IMR-90 (cell line): ENCODE measurements around the gene MRPL43. TPM values are rescaled to one million over a fixed set of nuclear protein-coding genes. Genes with fewer than 3 reads are reported as not detected.

ENCODE experiments used
- ATAC-seq: fragments of 200-7000 bp; cut with Tn5 transposase; 2 replicates; pipeline ENCODE4 v1.9.1; 2020; ENCODE audit warnings: low read depth, mild to moderate bottlenecking, moderate library complexity
- BruUV-seq: library from RNA; stranded (reverse); fragments of 400-500 nt; replicated peaks from 2 replicates; lab custom pipeline; 2021; lab: Mats Ljungman, UMichigan
- CTCF ChIA-PET: fragments of 300-600 bp; formaldehyde crosslinking; extraction: SDS; loops from one replicate; lab custom pipeline; 2021; ENCODE audit warnings: antibody characterized with exemption; lab: Yijun Ruan, JAX
- POLR2A ChIA-PET: fragments of 300-600 bp; sonication (Branson Sonifier 250); formaldehyde crosslinking; loops from one replicate; lab custom pipeline; 2022; ENCODE audit warnings: antibody characterized with exemption; ENCODE audit not compliant: unreplicated experiment; lab: Charles Lee
- DNase-seq: peaks from one replicate; pipeline ENCODE4 v3.0.0; 2013
- H2AFZ ChIP-seq: replicated peaks from 2 replicates; pipeline ENCODE3; 2013; ENCODE audit warnings: low read length, mild to moderate bottlenecking; ENCODE audit not compliant: poor library complexity
- H2AK5ac ChIP-seq: 2 replicates; pipeline ENCODE4 v1.6.1; 2013; ENCODE audit warnings: low read depth, low read length, inconsistent platforms
- H2AK9ac ChIP-seq: replicated peaks from 2 replicates; pipeline ENCODE3; 2013; ENCODE audit warnings: mild to moderate bottlenecking, low read depth, low read length, moderate library complexity; ENCODE audit not compliant: poor library complexity
- H2BK120ac ChIP-seq: 2 replicates; pipeline ENCODE4 v1.6.1; 2013; ENCODE audit warnings: low read depth, low read length, inconsistent platforms
- H2BK15ac ChIP-seq: 3 replicates; pipeline ENCODE4 v1.6.1; 2013; ENCODE audit warnings: low read depth, low read length, inconsistent platforms
- H2BK20ac ChIP-seq: 2 replicates; pipeline ENCODE4 v1.6.1; 2013; ENCODE audit warnings: low read depth, mild to moderate bottlenecking, inconsistent platforms, low read length, moderate library complexity
- H2BK5ac ChIP-seq: 2 replicates; pipeline ENCODE4 v1.6.1; 2013; ENCODE audit warnings: mild to moderate bottlenecking, low read depth, low read length, inconsistent platforms; ENCODE audit not compliant: poor library complexity, severe bottlenecking
- H3K14ac ChIP-seq: replicated peaks from 2 replicates; pipeline ENCODE4 v1.6.1; 2013; ENCODE audit warnings: low read depth, low read length, inconsistent platforms
- H3K18ac ChIP-seq: 2 replicates; pipeline ENCODE4 v1.6.1; 2013; ENCODE audit warnings: low read depth, low read length, control low read depth
- H3K23ac ChIP-seq: 2 replicates; pipeline ENCODE4 v1.6.1; 2013; ENCODE audit warnings: low read depth, low read length, inconsistent platforms
- H3K27ac ChIP-seq: 2 replicates; pipeline ENCODE4 v1.5.1; 2013; ENCODE audit warnings: mild to moderate bottlenecking, control low read depth, low read length; ENCODE audit not compliant: insufficient read depth
- H3K27me3 ChIP-seq: 2 replicates; pipeline ENCODE4 v1.6.1; 2013; ENCODE audit warnings: low read length; ENCODE audit not compliant: control insufficient read depth, insufficient read depth
- H3K36me3 ChIP-seq: 2 replicates; pipeline ENCODE4 v1.6.1; 2013; ENCODE audit warnings: low read length, mixed read lengths; ENCODE audit not compliant: control insufficient read depth, insufficient read depth
- H3K4ac ChIP-seq: 2 replicates; pipeline ENCODE4 v1.6.1; 2013; ENCODE audit warnings: low read depth, low read length, inconsistent platforms
- H3K4me1 ChIP-seq: 2 replicates; pipeline ENCODE4 v1.6.1; 2013; ENCODE audit warnings: low read length, mixed read lengths; ENCODE audit not compliant: control insufficient read depth, insufficient read depth
- H3K4me2 ChIP-seq: 2 replicates; pipeline ENCODE4 v1.6.1; 2013; ENCODE audit warnings: low read depth, mild to moderate bottlenecking, control low read depth, low read length, moderate library complexity
- H3K4me3 ChIP-seq: 2 replicates; pipeline ENCODE4 v1.5.1; 2013; ENCODE audit warnings: low read depth, mild to moderate bottlenecking, control low read depth, low read length, moderate library complexity; ENCODE audit not compliant: insufficient read depth
- H3K56ac ChIP-seq: 2 replicates; pipeline ENCODE4 v1.6.1; 2013; ENCODE audit warnings: low read length, inconsistent platforms; ENCODE audit not compliant: insufficient read depth; ENCODE audit errors: extremely low read depth
- H3K79me1 ChIP-seq, 2 experiments: 2 replicates each; pipeline ENCODE4 v1.6.1; 2013; ENCODE audit warnings: low read length in 2 of 2, inconsistent platforms in 1 of 2, low read depth in 1 of 2
- H3K9ac ChIP-seq: 2 replicates; pipeline ENCODE4 v1.6.1; 2013; ENCODE audit warnings: low read depth, low read length, control low read depth
- H3K9me1 ChIP-seq: 2 replicates; pipeline ENCODE4 v1.6.1; 2013; ENCODE audit warnings: low read length, inconsistent platforms; ENCODE audit not compliant: insufficient read depth
- H3K9me3 ChIP-seq: 2 replicates; pipeline ENCODE4 v1.6.1; 2013; ENCODE audit warnings: low read length; ENCODE audit not compliant: control insufficient read depth, insufficient read depth
- H4K20me1 ChIP-seq: 2 replicates; pipeline ENCODE4 v1.6.1; 2013; ENCODE audit warnings: low read length, inconsistent platforms; ENCODE audit not compliant: insufficient read depth
- H4K5ac ChIP-seq: 2 replicates; pipeline ENCODE4 v1.6.1; 2013; ENCODE audit warnings: mild to moderate bottlenecking, low read depth, low read length, control low read depth
- H4K8ac ChIP-seq, 2 experiments: 2 replicates each; pipeline ENCODE4 v1.6.1; 2013; ENCODE audit warnings: low read depth in 2 of 2, low read length in 2 of 2, control low read depth in 1 of 2, inconsistent platforms in 1 of 2
- H4K91ac ChIP-seq: 2 replicates; pipeline ENCODE4 v1.6.1; 2013; ENCODE audit warnings: low read depth, low read length, inconsistent platforms; ENCODE audit not compliant: insufficient read depth
- CEBPB ChIP-seq: IDR thresholded peaks from 2 replicates; pipeline ENCODE4 v1.6.1; 2012; ENCODE audit warnings: low read depth, low read length, improper control_type of control experiment
- CHD1 ChIP-seq: IDR thresholded peaks from 2 replicates; pipeline ENCODE4 v1.6.1; 2012; ENCODE audit warnings: low read depth, low read length, improper control_type of control experiment
- FOS ChIP-seq: fragments of 150-350 bp; IDR thresholded peaks from 2 replicates; pipeline ENCODE4 v1.6.1; 2016; ENCODE audit warnings: low read depth, low read length
- MAFK ChIP-seq: IDR thresholded peaks from 2 replicates; pipeline ENCODE4 v1.6.1; 2012; ENCODE audit warnings: low read depth, low read length, improper control_type of control experiment
- MAZ ChIP-seq: IDR thresholded peaks from 2 replicates; pipeline ENCODE4 v1.6.1; 2012; ENCODE audit warnings: low read depth, mild to moderate bottlenecking, low read length, improper control_type of control experiment, moderate library complexity, borderline replicate concordance
- MXI1 ChIP-seq: IDR thresholded peaks from 2 replicates; pipeline ENCODE4 v1.6.1; 2012; ENCODE audit warnings: low read depth, mild to moderate bottlenecking, low read length, moderate library complexity, borderline replicate concordance
- NFE2L2 ChIP-seq: fragments of 150-350 bp; IDR thresholded peaks from 2 replicates; pipeline ENCODE4 v1.6.1; 2016; ENCODE audit warnings: low read depth, mild to moderate bottlenecking, low read length
- POLR2A ChIP-seq: IDR thresholded peaks from 2 replicates; pipeline ENCODE4 v1.6.1; 2012; ENCODE audit warnings: mild to moderate bottlenecking, low read depth, low read length
- RAD21 ChIP-seq: IDR thresholded peaks from 2 replicates; pipeline ENCODE4 v1.6.1; 2012; ENCODE audit warnings: low read length, improper control_type of control experiment
- RCOR1 ChIP-seq: IDR thresholded peaks from 2 replicates; pipeline ENCODE4 v1.6.1; 2012; ENCODE audit warnings: mild to moderate bottlenecking, low read length, improper control_type of control experiment; ENCODE audit not compliant: insufficient replicate concordance
- SMC3 ChIP-seq: fragments of 150-350 bp; IDR thresholded peaks from 2 replicates; pipeline ENCODE4 v1.6.1; 2016; ENCODE audit warnings: low read depth, mild to moderate bottlenecking, antibody characterized with exemption, low read length, moderate library complexity
- WGBS, 2 experiments: methylation state at CpG; one replicate each; pipeline versions ENCODE4 v1.1.5 to v1.1.7; 2013; ENCODE audit warnings: missing lambda C conversion rate in 2 of 2; ENCODE audit not compliant: insufficient read length in 1 of 2; ENCODE audit errors: extremely low coverage in 2 of 2; 5-methylcytosine and 5-hydroxymethylcytosine counted together
- dilution Hi-C: fragments of 300-500 bp; cut with HindIII; formaldehyde crosslinking; loops from one replicate; pipeline ENCODE4 v1.14.3; 2018; ENCODE audit warnings: low sequenced_read_pairs; ENCODE audit not compliant: unreplicated experiment
- in situ Hi-C: fragments of 300-500 bp; cut with MboI; formaldehyde crosslinking; loops from 3 replicates; pipeline ENCODE4 v1.14.3; 2019; ENCODE audit warnings: low sequenced_read_pairs, inconsistent platforms, mixed read lengths
- intact Hi-C: fragments of 100-400 bp; cut with micrococcal nuclease; formaldehyde crosslinking; loops from 2 replicates; pipeline ENCODE4 v1.10.0; 2022
- polyA plus RNA-seq, 3 experiments: library from polyadenylated mRNA; depleted of rRNA; stranded (reverse); fragments of >200 nt; gene quantifications; 2 replicates each; pipeline ENCODE4 v1.2.3, GENCODE V29; 2012; ENCODE audit warnings: low replicate concordance in 1 of 3
- total RNA-seq: library from RNA; depleted of rRNA; stranded (reverse); fragments of >200 nt; gene quantifications from 2 replicates; pipeline ENCODE4 v1.2.3, GENCODE V29; 2012
- TF ChIP-seq, protein P1 (sequence below): conservative IDR thresholded peaks from 2 replicates; pipeline ENCODE4 v1.5.1; 2012; ENCODE audit warnings: mild to moderate bottlenecking, low read depth, low read length, improper control_type of control experiment
- TF ChIP-seq, protein P2 (sequence below): fragments of 150-350 bp; IDR thresholded peaks from 2 replicates; pipeline ENCODE4 v1.6.1; 2017; ENCODE audit warnings: mild to moderate bottlenecking, antibody characterized with exemption, low read length, low read depth
- TF ChIP-seq, protein P3 (sequence below): fragments of 150-350 bp; IDR thresholded peaks from 2 replicates; pipeline ENCODE4 v1.6.1; 2016; ENCODE audit warnings: low read depth, mild to moderate bottlenecking, low read length, moderate library complexity, borderline replicate concordance

MRPL43 gene
- total and polyA plus RNA-seq, 2 of the 4 experiments (the other 2 are of a cell fraction) = 61.3 to 142 TPM

DNA sequence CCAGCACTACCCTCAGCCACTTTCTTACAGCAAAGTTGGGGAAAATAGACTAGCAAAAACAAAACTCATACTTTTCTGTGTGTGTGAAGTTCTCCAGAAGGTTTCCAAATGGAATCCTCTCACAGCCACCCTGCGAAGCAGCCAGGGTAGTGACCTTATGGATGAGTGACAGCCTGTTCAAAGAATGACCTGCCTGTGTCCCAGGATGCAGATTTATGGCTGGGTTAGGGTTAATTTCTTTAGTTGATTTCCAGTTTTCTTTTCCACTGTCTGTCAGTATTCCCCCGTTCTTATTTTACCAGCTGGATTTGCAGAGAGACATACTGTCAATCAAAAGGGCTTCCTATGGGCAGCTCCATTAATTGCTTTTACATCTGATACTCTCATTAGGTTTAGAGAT, 20.4 kb downstream of the MRPL43 start:
- no TSS peak for BruUV-seq
- H3K4ac ChIP-seq = no peak overlapping the region

More for the DNA sequence above, 20.4 kb downstream of the MRPL43 start:
- no CpG with 5 or more reads among the region's 2 CpGs for WGBS, 2 experiments
- Histone ChIP-seq H3K4me3 (no peak overlapping the region), H3K4me1 (peaks cover 6% of the 10 kb centered on the region), H3K79me1 (0 out of 4 replicates have a peak, but pooled peaks cover 0 to 5% of the 10 kb centered on the region in 2 experiments), H2AK9ac (no peak overlapping the region), H3K9ac (no peak overlapping the region), H3K36me3 (peaks cover 13% of the 10 kb centered on the region), H3K23ac (no peak overlapping the region), H4K8ac (no peak overlapping the region), H2BK5ac (no peak overlapping the region), H3K9me1 (peaks cover 14% of the 10 kb centered on the region; the same call in 1 of the 2 replicates), H3K9me3 (no peaks in the 10 kb centered on the region), H4K5ac (no peak overlapping the region), H3K14ac (no peak overlapping the region), H3K56ac (no peak overlapping the region), H4K20me1 (no peaks in the 10 kb centered on the region), H2AK5ac (no peak overlapping the region), H4K91ac (no peak overlapping the region), H3K4me2 (no peak overlapping the region), H3K18ac (no peak overlapping the region), H2AFZ (no peak overlapping the region), H3K27ac (no peak overlapping the region), H2BK15ac (no peak overlapping the region), H3K27me3 (no peaks in the 10 kb centered on the region), H2BK20ac (no peak overlapping the region), H2BK120ac (no peak overlapping the region)
- dilution Hi-C loops (no loop called here), intact Hi-C loops (no loop called here), in situ Hi-C loops (no loop called here)
- DNase-seq = no peak
- POLR2A ChIA-PET = no interaction called here
- no peak for TF ChIP-seq MAZ
- TF ChIP-seq SMC3 = no peak
- no peak for TF ChIP-seq MXI1
- TF ChIP-seq RAD21 = no peak
- no peak for TF ChIP-seq FOS
- TF ChIP-seq CEBPB = no peak
- no peak for TF ChIP-seq NFE2L2
- TF ChIP-seq, protein P1, sequence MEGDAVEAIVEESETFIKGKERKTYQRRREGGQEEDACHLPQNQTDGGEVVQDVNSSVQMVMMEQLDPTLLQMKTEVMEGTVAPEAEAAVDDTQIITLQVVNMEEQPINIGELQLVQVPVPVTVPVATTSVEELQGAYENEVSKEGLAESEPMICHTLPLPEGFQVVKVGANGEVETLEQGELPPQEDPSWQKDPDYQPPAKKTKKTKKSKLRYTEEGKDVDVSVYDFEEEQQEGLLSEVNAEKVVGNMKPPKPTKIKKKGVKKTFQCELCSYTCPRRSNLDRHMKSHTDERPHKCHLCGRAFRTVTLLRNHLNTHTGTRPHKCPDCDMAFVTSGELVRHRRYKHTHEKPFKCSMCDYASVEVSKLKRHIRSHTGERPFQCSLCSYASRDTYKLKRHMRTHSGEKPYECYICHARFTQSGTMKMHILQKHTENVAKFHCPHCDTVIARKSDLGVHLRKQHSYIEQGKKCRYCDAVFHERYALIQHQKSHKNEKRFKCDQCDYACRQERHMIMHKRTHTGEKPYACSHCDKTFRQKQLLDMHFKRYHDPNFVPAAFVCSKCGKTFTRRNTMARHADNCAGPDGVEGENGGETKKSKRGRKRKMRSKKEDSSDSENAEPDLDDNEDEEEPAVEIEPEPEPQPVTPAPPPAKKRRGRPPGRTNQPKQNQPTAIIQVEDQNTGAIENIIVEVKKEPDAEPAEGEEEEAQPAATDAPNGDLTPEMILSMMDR = no peak
- no peak for TF ChIP-seq MAFK
- no peak for TF ChIP-seq POLR2A
- TF ChIP-seq, protein P2, sequence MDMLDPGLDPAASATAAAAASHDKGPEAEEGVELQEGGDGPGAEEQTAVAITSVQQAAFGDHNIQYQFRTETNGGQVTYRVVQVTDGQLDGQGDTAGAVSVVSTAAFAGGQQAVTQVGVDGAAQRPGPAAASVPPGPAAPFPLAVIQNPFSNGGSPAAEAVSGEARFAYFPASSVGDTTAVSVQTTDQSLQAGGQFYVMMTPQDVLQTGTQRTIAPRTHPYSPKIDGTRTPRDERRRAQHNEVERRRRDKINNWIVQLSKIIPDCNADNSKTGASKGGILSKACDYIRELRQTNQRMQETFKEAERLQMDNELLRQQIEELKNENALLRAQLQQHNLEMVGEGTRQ = no peak
- TF ChIP-seq, protein P3, sequence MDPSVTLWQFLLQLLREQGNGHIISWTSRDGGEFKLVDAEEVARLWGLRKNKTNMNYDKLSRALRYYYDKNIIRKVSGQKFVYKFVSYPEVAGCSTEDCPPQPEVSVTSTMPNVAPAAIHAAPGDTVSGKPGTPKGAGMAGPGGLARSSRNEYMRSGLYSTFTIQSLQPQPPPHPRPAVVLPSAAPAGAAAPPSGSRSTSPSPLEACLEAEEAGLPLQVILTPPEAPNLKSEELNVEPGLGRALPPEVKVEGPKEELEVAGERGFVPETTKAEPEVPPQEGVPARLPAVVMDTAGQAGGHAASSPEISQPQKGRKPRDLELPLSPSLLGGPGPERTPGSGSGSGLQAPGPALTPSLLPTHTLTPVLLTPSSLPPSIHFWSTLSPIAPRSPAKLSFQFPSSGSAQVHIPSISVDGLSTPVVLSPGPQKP = no peak
- TF ChIP-seq CHD1 = no peak
- no peak for TF ChIP-seq RCOR1
- ATAC-seq = no peak
- CTCF ChIA-PET = interaction anchor here (1.3 kb wide), 1 partner anchor 47 kb away, joined by 5 read pairs; no protein-coding TSS in a partner anchor
